AML-193 (cell line): ENCODE results near the gene OR2T27.
"Not testable (repeated sequence)": the region's sequence is repeated elsewhere in the genome, so short reads cannot be mapped to it uniquely, and the experiment has no call there.

ENCODE experiments used
- DNase-seq, 2 experiments: peaks; one replicate each; lab custom pipeline; 2025; lab: John Stamatoyannopoulos, UW

The OR2T27 gene

DNA sequence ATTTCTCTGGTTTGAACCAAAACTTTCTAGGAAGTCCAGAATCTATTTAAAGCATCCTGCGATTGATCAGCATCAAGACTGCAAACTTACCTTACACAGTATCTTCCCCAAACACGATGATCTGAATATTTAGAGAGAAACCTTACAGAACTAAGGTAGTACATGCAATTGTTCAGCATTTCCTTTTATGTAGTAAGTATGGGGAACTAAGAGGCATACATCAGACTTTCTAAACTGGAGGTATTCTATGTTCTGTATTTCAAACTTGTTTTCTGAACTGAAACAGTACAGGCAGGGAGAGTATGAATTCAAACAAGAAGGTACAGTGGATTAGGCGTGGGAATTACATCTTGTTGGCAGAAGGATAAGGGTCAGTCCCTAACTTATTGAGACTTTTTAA lies at the start of gene OR2T27:
Gene OR2T27, minus strand, starts transcription at position 175 of the 400 bp plus-strand sequence. CDS start 4,644 bp downstream, outside the sequence.
- DNase-seq = not testable (repeated sequence)

GRCh38 chr1:248704606-248705005 lies 49.3 kb upstream of the OR2T27 start:
- DNase-seq = no peak

- peak; percentile 4 to 29 for DNase-seq
These were observed 48.3 kb upstream of the OR2T27 start for GRCh38 chr1:248703674-248704073.

GRCh38 chr1:248702714-248703113 lies 47.4 kb upstream of the OR2T27 start, which contains the start of gene OR14I1:
TSS of gene OR14I1 (minus strand) at chr1:248702766.
- no peak for DNase-seq

DNA sequence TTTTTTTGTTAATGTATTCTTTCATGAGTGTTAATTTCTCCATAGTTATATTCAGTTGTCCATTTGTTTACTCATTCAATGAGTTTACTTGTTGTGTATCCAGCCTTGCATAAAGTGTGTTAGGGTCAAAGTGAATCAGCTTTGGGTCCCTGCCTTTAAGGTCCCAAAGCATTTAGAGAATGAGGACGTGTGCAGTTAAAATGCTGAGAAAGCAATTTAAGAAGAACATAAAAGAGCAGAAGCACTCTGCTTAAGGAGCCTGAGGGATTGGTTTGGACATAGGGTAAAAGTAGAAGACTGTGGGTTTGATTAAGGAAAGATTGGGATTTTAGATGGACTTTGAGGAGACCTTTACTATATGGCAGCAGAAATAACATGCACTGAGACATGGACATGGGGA lies 43.8 kb upstream of the OR2T27 start:
- DNase-seq = no peak

- DNase-seq = no peak
These were observed 42.6 kb upstream of the OR2T27 start for GRCh38 chr1:248697907-248698306.

GRCh38 chr1:248696774-248697173 lies 41.4 kb upstream of the OR2T27 start:
- DNase-seq = no peak

DNA sequence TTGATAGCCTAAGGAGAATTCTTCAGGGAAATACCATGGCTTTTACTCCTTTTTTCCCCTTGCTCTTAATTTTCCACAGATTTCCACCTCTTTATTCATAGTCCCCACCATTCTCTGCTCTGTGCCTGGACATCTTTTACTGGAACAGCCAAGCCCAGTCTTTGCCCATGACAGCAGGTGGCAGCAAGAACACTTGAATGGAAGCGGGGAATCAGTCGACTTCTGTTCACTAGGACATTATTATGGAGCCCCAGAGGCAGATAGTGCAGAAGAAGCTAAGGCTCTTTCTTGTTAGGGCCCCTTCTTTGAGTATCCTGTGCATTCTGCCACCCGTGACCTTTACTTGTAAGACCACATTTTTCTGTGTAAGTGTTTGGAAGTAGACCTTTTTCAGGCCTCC lies 40.9 kb upstream of the OR2T27 start:
- DNase-seq = peak; percentile 39 to 55

DNA sequence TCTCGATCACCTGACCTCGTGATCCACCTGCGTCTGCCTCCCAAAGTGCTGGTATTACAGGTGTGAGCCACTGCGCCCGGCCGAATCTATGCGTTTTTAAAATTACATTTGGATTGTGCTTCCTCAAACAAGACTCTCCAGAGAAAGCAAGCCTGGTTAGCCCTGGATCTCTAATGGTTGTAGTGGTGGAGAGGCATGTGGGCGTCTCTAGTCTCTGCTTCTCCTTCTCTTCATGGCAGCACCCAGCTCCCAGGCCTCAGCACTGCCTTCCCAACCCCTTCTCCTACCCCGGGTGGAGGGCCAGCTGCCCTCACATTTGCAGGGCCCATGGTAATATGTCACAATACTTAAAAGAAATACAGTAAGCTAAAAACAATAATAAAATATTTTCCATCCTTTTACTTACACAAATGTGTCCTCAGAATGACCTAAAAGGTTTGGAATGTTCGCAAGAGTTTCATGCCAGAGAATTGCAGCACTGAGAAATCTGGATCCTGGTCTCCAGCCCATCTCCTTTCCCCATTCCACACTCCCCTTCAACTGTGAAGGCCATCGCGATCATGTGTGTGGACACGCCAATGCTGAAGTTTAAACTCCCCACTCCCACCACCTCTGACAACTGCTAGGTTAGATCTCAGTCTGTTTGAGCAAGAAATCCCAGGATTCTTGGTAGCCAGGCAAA lies 40.3 kb upstream of the OR2T27 start:
- DNase-seq = no peak

DNA sequence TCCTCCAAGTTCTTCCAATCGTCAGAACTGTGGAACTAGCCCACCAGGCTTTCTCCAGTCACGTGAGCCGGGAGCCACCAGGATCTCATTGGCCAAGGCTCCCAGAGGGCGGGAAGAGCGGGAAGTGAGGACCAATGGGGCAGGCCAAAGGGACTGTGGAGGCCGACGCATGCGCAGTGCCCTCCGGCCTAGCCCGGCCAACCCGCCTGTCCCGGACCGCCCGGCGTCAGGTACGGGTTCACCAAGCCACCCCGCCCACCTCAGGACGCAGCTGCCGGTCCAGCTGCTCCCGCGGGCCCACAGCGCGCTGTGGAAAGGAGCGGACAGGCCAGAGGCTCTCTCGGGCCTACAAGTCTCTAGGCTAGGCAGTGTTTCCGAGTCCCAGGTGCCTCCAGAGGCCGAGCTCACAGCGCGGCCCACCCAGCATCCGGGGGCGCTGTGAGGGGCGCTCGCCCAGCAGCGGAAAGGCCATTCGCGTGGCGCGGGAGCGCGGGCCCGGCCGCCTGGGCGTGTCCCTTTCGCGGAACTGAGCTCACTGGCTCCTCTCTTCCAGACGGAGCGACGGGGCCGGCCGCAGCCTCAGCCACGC lies 36.3 kb upstream of the OR2T27 start:
- no peak for DNase-seq

- DNase-seq = no peak
These were observed 33.4 kb upstream of the OR2T27 start for GRCh38 chr1:248688527-248689298.

DNA sequence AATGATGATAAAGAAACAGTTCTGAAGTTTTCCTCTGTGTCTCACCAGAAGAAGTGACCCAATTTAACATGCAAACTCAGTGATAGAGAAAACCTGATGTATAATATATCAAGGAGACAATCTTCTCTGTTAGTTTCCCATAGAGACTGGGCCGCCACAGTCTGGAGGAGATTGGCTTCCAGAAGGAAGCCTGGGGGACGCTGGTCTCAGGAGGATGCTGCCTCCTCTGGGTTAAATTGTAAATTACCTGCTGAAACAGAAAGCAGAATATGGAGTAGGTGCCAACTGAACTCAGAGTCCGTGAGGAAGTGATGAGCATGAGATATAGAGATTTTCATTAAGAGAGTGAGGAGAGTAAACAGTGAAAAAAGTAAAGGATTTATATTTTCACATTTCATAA lies 31.5 kb upstream of the OR2T27 start:
- peak; percentile 6 to 21 for DNase-seq

DNA sequence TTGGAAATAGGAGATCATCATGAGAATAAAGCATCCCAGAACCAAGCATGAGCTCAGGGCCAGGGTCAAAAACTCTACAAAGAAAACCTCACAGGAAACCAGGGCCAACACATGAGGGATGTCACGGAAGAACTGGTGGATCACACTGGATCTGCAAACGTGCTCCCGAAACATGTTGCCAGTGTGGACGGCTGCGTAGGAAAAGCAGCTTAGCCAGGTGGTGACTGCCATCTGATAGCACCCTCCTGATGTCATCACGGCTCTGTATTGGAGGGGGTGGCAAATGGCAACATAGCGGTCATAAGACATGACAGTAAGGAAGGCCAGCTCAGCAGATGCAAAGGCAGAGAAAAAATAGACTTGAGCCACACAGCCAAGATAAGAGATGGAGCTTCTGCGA lies 26.3 kb upstream of the OR2T27 start:
- DNase-seq = no peak

GRCh38 chr1:248670003-248670402 lies 14.7 kb upstream of the OR2T27 start:
- DNase-seq = no peak

DNA sequence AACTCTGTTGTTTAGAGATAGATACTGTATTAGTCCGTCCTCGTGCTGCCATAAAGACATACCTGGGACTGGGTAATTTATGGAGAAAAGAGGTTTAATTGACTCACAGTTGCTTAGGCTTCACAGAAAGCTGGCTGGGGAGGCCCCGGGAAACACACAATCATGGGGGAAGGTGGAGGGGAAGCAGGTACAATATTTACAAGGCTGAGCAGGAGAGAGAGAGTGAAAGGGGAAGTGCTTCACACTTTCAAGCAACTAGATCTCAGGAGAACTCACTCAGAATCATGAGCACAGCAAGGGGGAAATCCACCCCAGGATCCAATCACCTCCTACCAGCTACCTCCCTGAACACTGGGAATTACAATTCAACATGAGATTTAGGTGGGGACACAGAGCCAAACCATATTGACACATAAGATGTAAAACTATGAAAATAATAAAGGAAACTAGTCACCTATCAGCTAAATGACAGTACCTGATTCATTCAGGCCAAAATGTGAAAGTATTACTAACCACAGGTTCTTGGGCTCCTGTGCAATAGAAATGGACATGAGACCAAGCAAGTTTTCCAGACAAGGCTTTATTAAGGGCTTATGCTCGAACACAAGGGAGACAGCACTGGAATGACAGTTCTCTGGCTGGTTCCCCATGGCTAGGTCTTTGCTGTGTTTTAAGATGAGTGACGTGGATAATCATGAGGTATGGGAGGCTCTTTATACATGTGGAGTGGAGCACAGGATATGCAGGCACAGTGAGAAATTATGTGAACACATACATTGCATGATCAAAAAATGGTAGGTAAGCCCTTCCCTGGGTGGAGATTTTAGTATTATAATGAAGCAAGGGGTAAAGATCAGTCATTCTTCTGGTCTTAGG lies 8.4 kb upstream of the OR2T27 start:
- not testable (repeated sequence) for DNase-seq

DNA sequence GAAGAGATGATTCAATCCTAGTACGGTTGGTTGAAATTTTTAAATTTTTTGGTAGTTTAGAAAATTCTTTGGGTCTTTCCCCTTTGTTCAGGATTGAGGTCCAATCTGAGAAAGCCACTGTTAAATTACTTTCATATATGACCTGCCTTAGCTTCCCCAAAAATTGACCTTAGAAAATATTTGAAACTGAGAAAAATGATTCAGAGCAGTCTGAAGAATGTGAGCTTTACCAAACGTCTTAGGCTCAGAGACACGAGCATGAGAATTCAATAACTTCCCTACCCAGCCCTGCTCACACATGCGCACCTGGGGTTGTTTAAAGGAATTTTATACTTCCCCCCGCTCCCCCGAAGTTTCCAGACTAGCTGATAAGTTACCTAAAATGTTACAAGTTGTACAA lies 1.5 kb upstream of the OR2T27 start:
- not testable (repeated sequence) for DNase-seq

GRCh38 chr1:248648770-248649536 lies 6.4 kb downstream of the OR2T27 start:
- not testable (repeated sequence) for DNase-seq

DNA sequence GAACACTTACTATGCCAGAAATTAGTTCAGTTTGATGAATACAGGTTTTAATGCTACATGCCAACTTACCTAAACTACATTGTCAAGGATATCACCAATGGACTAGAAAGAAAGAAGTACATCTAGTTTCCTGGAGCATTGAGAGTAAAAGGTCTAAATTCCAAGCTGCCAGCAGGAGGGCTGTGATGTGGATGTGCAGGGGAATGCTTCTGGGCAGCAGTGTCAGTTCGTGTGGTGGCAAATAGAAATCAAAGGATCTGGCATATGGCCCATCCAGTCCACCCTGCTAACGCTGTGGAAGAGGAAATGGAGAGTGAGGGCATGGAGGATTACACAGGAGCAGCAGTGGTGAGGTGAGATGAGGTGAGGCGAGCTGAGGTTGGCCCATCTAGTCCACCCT lies 10.2 kb downstream of the OR2T27 start, which contains the start of gene OR2T35:
Gene OR2T35, minus strand, starts transcription at position 101 of the 400 bp plus-strand sequence. CDS start 6,020 bp downstream, outside the sequence.
- DNase-seq = not testable (repeated sequence)

DNA sequence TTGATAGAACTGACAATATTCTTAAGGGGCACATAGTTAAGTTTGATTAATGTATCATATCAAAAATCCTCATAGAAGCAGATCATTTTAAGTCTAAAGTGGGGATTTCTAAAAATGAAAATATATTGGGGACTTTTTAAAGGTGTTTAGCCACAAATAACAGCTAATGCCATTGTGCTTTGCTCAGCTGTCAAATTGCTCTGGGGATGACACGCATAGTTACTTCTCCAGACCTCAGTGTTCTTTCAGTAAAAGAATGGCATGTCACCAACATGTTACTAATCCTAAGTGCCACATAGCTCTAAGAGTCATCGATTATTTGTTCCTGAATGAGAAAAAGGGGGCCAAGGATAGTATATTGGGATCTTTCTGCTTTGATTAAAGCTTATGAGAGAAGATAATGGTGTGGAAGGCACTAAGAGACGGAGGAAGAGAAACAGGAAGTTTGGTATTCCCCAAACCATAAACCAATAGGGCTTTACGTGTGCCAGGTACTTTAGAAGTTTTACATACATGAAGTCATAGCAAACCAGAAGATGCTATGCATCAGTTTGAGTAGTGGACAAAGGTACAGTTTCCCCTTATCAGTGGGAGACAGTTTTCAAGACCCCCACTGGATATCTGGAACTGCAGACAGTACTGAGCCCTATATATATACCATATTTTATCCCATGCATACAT lies 12.2 kb downstream of the OR2T27 start:
- DNase-seq = not testable (repeated sequence)

DNA sequence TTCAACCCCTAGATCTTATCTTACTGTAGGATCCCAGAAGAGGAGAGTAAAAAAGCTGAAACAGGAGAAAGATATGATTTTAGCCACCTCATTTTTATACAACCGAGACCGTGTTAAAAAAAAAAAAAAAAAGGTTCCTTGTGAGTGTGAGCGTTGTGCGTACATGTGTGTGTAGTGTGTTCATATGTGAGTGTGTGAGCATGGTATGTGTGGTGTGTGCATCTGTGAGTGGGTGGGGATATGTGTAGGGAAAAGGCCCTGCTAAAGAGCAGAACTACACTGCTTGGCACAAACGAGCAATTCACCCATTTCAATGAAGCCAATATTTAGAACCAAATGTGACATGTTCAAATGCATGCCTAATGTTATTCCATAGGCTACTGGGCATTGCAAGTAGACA lies 13.7 kb downstream of the OR2T27 start:
- DNase-seq = not testable (repeated sequence)
